Ovary (tissue), 9 donors: Measurements from ENCODE around the gene CHST13. TPM values are rescaled to one million over a fixed set of nuclear protein-coding genes. Genes with fewer than 3 reads are reported as not detected.

ENCODE experiments used
- DNase-seq, 5 donors: peaks; one replicate each; pipeline ENCODE4 v3.0.0-alpha.2; 2019 to 2020
- H3K27ac ChIP-seq, 2 donors: fragments of 200-600 bp; one replicate each; pipeline versions ENCODE4 v1.5.1 to v1.8.0; 2019 to 2022
- H3K27me3 ChIP-seq: fragments of 200-600 bp; one replicate; pipeline ENCODE4 v1.8.0; 2022
- H3K36me3 ChIP-seq: fragments of 200-600 bp; sonication (generic); one replicate; pipeline ENCODE4 v1.5.1; 2019
- H3K4me1 ChIP-seq: one replicate; pipeline ENCODE4 v1.8.1; 2013; ENCODE audit warnings: mild to moderate bottlenecking, moderate library complexity; ENCODE audit not compliant: insufficient read depth
- H3K4me3 ChIP-seq: fragments of 200-600 bp; sonication (generic); one replicate; pipeline ENCODE4 v1.5.1; 2017
- H3K9me3 ChIP-seq, 2 donors: fragments of 200-600 bp in 1 of 2; sonication (generic) in 1 of 2; one replicate each; pipeline versions ENCODE4 v1.5.1 to v1.8.1; 2013 to 2019; ENCODE audit warnings: mild to moderate bottlenecking in 1 of 2, moderate library complexity in 1 of 2
- CTCF ChIP-seq, 3 donors: fragments of 450-650 bp in 2 of 3; fragments of 200-600 bp in 1 of 3; IDR thresholded peaks; one replicate each; pipeline versions ENCODE4 v1.5.1 to v1.8.0; 2016 to 2022; ENCODE audit warnings: antibody characterized with exemption in 3 of 3, mild to moderate bottlenecking in 1 of 3
- EP300 ChIP-seq: sonication (generic); formaldehyde crosslinking; IDR thresholded peaks from one replicate; pipeline ENCODE4 v1.6.1; 2017; ENCODE audit warnings: antibody characterized with exemption
- POLR2A ChIP-seq: fragments of 450-650 bp; IDR thresholded peaks from one replicate; pipeline ENCODE4 v1.6.1; 2017; ENCODE audit warnings: antibody characterized with exemption, mild to moderate bottlenecking, moderate library complexity
- WGBS, 3 donors: extraction: QIAGEN DNeasy Blood & Tissue Kit in 1 of 3; methylation state at CpG; one replicate each; pipeline versions ENCODE4 v1.1.5 to v1.1.7; 2013 to 2017; 5-methylcytosine and 5-hydroxymethylcytosine counted together
- intact Hi-C, 4 donors: fragments of 100-400 bp; cut with DNase I; formaldehyde crosslinking; loops; one replicate each; pipeline versions ENCODE4 v1.11.0 to v1.15.1; 2022 to 2023
- polyA plus RNA-seq, 2 donors: library from polyadenylated mRNA; stranded (reverse); fragments of 200-250 nt in 1 of 2; fragments of 350-450 nt in 1 of 2; fragmentation: Illumina TruSeq in 1 of 2; extraction: RNeasy Lipid Tissue Mini Kit (QIAGEN cat#74804) in 1 of 2; gene quantifications; one replicate each; pipeline ENCODE4 v1.2.3, GENCODE V29; 2013 to 2014
- total RNA-seq, 7 donors: library from RNA; depleted of rRNA in 2 of 7; stranded (reverse); fragments of >200 nt in 2 of 7; fragmentation: NEBNext Ultra II Directional in 3 of 7; extraction: Animal tissue kit (Norgen Biotek cat#: 25700) in 3 of 7; gene quantifications; one replicate each; pipeline versions ENCODE4 v1.1.0 to v1.2.4, GENCODE V29; 2016 to 2023
- donor health status: DM: no; HTN: no; CAD: no; lungs with moderate emphysema.
- donor health status: DM: no; HTN: no; CAD: no.
- donor health status: Bipolar disorder and iron deficiency.
- donor health status: DM: yes; HTN: yes; CAD: no.
- donor health status: DM: no; HTN: no; CAD: no.
- donor health status: DM: yes; HTN: yes; CAD: no.

Gene CHST13
- total and polyA plus RNA-seq, 9 donors: 0.12 to 0.87 (median 0.31) TPM; not detected in 4

- 52 to 62% (median 54%) methylated on average over 2 of the region's 2 CpGs for WGBS, 3 donors
- no peak overlapping the region for H3K27ac ChIP-seq
Observed at GRCh38 chr3:126577261-126577660, 53.3 kb downstream of the CHST13 start.

DNA sequence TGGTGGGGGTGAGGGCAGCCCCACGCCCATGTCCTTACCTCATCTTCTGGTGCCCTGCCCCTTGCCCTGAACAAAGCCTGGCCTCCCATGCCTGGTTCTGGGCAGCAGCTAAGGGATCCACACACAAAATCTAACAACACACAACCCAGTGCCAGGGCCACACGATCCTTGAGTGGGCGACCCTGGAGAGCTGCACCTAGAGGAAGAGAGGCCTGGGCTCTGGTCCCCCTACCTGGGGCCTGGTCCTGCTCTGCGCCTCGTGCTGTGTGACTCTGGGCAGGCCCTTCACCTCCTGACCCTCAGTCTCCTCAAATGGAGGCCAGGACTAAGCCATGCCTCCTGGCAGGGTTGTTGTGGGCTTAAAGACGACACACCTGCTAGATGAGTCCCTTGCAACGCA lies 54.7 kb downstream of the CHST13 start:
- no peak overlapping the region for H3K27ac ChIP-seq
- WGBS, 3 donors: 86 to 93% (median 91%) methylated on average over 7 of the region's 7 CpGs
- H3K27me3 ChIP-seq: no peaks in the 10 kb centered on the region
- no peaks in the 10 kb centered on the region for H3K4me1 ChIP-seq
- H3K9me3 ChIP-seq: no peaks in the 10 kb centered on the region
- TF ChIP-seq EP300 (no peak), POLR2A (no peak), CTCF (IDR thresholded peaks at IDR 0.05) (no peak)
- no peak for DNase-seq
- H3K36me3 ChIP-seq: no peaks in the 10 kb centered on the region
- intact Hi-C loops: no loop called here
- no peak overlapping the region for H3K4me3 ChIP-seq

More at GRCh38 chr3:126577261-126577660, 53.3 kb downstream of the CHST13 start:
- Histone ChIP-seq H3K4me1 (no peaks in the 10 kb centered on the region), H3K36me3 (no peaks in the 10 kb centered on the region), H3K9me3 (no peaks in the 10 kb centered on the region), H3K4me3 (no peak overlapping the region), H3K27me3 (no peaks in the 10 kb centered on the region)
- no peak for DNase-seq
- no peak for TF ChIP-seq CTCF (IDR thresholded peaks at IDR 0.05)
- TF ChIP-seq EP300: no peak
- no peak for TF ChIP-seq POLR2A
- intact Hi-C loops: no loop called here

DNA sequence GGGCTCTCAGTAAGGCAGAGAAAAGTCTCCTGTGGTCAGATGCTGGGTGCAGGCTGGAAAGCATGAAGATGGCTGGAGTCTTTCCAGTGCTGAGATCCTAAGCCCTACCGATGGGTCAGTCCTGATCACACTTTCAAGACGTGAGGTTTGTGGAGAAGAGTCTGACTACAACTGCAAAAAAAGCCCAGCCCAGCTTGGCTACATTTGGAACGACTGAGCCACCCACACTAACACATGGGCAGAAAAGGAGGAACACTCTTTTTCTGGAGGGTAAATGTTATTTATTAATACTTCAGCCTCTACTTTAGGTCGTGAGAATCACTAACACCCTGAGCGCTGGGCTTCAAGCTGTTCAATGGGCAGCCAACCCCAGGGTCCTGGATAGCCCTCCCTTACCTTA lies 56.8 kb downstream of the CHST13 start:
- no peak for TF ChIP-seq POLR2A
- TF ChIP-seq EP300: no peak
- no peak for TF ChIP-seq CTCF (IDR thresholded peaks at IDR 0.05)
- H3K9me3 ChIP-seq: no peaks in the 10 kb centered on the region
- DNase-seq: no peak
- intact Hi-C loops: loop anchor here in 1 of 4 donors (1.0 kb wide), 1 partner anchor 37 kb away; no protein-coding TSS in a partner anchor
- no peaks in the 10 kb centered on the region for H3K4me1 ChIP-seq
- H3K4me3 ChIP-seq: no peak overlapping the region
- no peaks in the 10 kb centered on the region for H3K27me3 ChIP-seq
- H3K36me3 ChIP-seq: no peaks in the 10 kb centered on the region
- H3K27ac ChIP-seq: no peak overlapping the region
- WGBS, 3 donors: 81 to 86% (median 86%) methylated on average over 5 of the region's 5 CpGs

GRCh38 chr3:126581569-126581968 lies 57.6 kb downstream of the CHST13 start:
- Histone ChIP-seq H3K4me3 (no peak overlapping the region), H3K4me1 (no peaks in the 10 kb centered on the region), H3K27ac (no peak overlapping the region), H3K36me3 (no peaks in the 10 kb centered on the region), H3K27me3 (no peaks in the 10 kb centered on the region), H3K9me3 (no peaks in the 10 kb centered on the region)
- no peak for TF ChIP-seq EP300
- TF ChIP-seq CTCF (IDR thresholded peaks at IDR 0.05): no peak
- no peak for TF ChIP-seq POLR2A
- intact Hi-C loops: no loop called here
- no peak for DNase-seq
- WGBS, 3 donors: 82 to 85% (median 83%) methylated on average over 2 of the region's 2 CpGs
